A549 treated with DMSO at 1 μM for 4 hours (cell line): ENCODE data around the gene PFDN2. TPM values are rescaled to one million over a fixed set of nuclear protein-coding genes. Genes with fewer than 3 reads are reported as not detected.

Source experiments
- total RNA-seq: library from RNA; stranded (reverse); fragments of 200-300 nt; extraction: Qiagen RNA extraction; gene quantifications from 5 replicates; pipeline ENCODE4 v1.2.3, GENCODE V29; 2022; ENCODE audit warnings: low read depth

The PFDN2 gene, protein sequence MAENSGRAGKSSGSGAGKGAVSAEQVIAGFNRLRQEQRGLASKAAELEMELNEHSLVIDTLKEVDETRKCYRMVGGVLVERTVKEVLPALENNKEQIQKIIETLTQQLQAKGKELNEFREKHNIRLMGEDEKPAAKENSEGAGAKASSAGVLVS
- 113 to 124 TPM (median 120 TPM) in 5 replicates for total RNA-seq

DNA sequence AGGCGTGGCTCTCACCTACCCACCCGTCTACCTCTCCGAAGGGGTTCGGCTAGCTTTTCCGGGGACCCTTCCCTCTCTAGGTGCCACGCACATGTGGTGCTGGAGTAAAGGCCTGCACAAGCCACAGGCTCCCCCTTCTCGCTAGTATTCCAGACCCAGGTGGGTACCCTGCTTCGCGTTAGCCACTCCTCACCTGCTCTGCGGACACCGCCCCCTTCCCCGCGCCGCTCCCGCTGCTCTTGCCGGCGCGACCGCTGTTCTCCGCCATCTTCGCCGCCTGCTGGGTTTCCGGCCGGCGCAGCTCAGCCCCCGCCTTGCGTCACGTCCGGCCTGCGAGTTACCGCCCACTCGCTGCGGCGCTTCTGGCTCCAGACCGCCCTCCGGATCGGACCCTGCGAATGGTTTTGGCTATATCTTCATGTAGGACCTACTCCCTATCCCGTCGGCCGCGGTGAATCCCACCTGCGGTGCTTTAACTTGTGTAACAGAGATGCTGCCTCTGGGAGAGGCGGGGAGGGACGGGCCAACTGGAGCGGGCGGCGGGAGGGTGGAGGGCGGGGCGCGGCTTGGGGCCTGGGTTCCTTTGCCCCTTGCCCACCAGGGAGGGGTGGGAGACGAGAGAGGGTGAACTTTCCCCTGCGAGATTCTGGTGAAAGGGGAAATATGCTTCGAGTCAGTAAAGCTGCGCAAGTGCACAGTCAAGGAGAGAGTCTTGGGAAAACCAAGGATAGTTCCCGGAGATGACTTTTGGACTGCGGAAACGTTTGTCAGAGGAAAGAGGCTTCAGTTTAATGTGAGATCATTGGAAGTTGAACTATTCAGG lies at the start of gene PFDN2, which contains the start of gene NIT1:
TSS of gene PFDN2 (minus strand) at position 279 of the 823 bp plus-strand sequence. CDS start at position 268, 11 bp downstream.
TSS of gene NIT1 (plus strand) at position 347 of the 823 bp plus-strand sequence. CDS start at position 419, 72 bp downstream.

GRCh38 chr1:161165742-161166668 lies 48.2 kb upstream of the PFDN2 start, which contains the start of gene PPOX:
Gene PPOX, plus strand, starts transcription at chr1:161166426. Its CDS starts 422 bp downstream, at chr1:161166848.

GRCh38 chr1:161159087-161159912 lies 41.5 kb upstream of the PFDN2 start, which contains the start of gene USP21:
Gene USP21, plus strand, starts transcription at chr1:161159500. Its CDS starts 1,141 bp downstream, at chr1:161160641.

GRCh38 chr1:161153682-161154337 lies 36.0 kb upstream of the PFDN2 start, which contains the start of gene UFC1:
Gene UFC1, plus strand, starts transcription at chr1:161153978. Its CDS starts 20 bp downstream, at chr1:161153998.

GRCh38 chr1:161132410-161133219 lies 14.8 kb upstream of the PFDN2 start, which contains the start of gene DEDD:
Gene DEDD, minus strand, starts transcription at chr1:161132667. Its CDS starts 8,205 bp downstream, at chr1:161124462.

DNA sequence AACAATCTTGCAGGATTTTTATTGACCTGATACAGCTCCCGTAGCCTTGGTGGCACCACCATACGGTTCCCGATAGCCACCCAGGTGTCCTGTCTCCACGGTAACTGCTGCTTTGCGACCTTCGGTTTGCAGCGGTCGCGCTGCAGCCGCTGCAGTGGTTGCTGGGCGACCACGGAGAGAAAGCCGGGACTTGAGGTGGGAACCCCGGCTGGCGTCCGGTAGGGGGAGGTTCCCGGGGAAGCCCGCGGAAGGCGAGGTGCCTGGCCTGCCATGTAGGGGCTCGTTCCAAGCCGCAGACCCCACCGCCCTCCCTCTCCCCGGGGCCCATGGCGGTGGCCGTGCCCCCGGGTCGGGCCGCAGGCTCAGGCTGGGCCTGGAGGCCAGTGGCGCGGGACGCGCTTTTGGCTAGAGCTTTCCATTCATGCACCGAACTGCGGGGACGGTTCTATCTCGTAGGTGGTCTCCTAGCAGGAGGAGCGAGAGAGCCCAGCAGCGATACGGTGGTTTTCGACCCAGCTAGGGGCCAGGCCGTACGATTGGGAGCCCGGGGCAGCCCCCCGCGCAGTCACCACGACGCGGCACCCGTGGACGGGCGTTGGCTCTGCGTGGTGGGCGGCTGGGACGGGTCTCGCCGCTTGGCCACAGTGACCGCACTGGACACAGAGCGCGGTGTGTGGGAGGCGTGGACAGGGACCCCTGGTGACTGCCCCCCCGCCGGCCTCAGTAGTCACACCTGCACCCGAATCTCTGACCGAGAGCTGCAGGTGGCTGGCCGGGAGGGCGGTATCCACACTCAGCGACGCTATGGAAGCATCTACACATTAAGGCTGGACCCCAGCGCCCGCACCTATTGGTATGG lies 19.4 kb downstream of the PFDN2 start, which contains the start of gene KLHDC9:
TSS of gene KLHDC9 (plus strand) at position 152 of the 859 bp plus-strand sequence. CDS start at position 327, 175 bp downstream.

GRCh38 chr1:161089251-161089924 lies 28.4 kb downstream of the PFDN2 start, which contains the start of gene NECTIN4:
Gene NECTIN4, minus strand, starts transcription at chr1:161089558. Its CDS starts 262 bp downstream, at chr1:161089296.

GRCh38 chr1:161069731-161070270 lies 48.0 kb downstream of the PFDN2 start, which contains the start of gene ARHGAP30:
Gene ARHGAP30, minus strand, starts transcription at chr1:161069891. Its CDS starts 267 bp downstream, at chr1:161069624.

Other genes starting within 250 kb of the PFDN2 start
- gene ITLN1, start 232.9 kb downstream of the PFDN2 start, total RNA-seq = not detected in 5 replicates
- gene ITLN2, start 163.2 kb downstream of the PFDN2 start, total RNA-seq = 0.14 to 0.30 TPM (median 0.14 TPM) in 3 of 5 replicates, not detected in the others
- gene F11R, start 96.9 kb downstream of the PFDN2 start, total RNA-seq = 45.4 to 56.7 TPM (median 50.6 TPM) in 5 replicates
- 0.21 to 0.46 TPM (median 0.24 TPM) in 3 of 5 replicates, not detected in the others for gene TSTD1, start 79.1 kb downstream of the PFDN2 start, total RNA-seq
- 48.5 to 57.3 TPM (median 53.1 TPM) in 5 replicates for gene USF1, start 72.1 kb downstream of the PFDN2 start, total RNA-seq
- gene ARHGAP30, start 48.1 kb downstream of the PFDN2 start, total RNA-seq = 0.06 to 0.13 TPM (median 0.10 TPM) in 5 replicates
- gene NECTIN4, start 28.5 kb downstream of the PFDN2 start, total RNA-seq = 1.3 to 1.9 TPM (median 1.7 TPM) in 5 replicates
- 1.6 to 1.7 TPM (median 1.7 TPM) in 5 replicates for gene KLHDC9, start 19.7 kb downstream of the PFDN2 start, total RNA-seq
- gene NIT1, start 68 bp upstream of the PFDN2 start, total RNA-seq = 26.6 to 33.0 TPM (median 31.3 TPM) in 5 replicates
- gene DEDD, start 14.6 kb upstream of the PFDN2 start, total RNA-seq = 25.0 to 32.8 TPM (median 29.9 TPM) in 5 replicates
- gene UFC1, start 35.9 kb upstream of the PFDN2 start, total RNA-seq = 87.3 to 130 TPM (median 91.1 TPM) in 5 replicates
- gene USP21, start 41.5 kb upstream of the PFDN2 start, total RNA-seq = 15.4 to 27.5 TPM (median 23.2 TPM) in 5 replicates
- gene PPOX, start 48.4 kb upstream of the PFDN2 start, total RNA-seq = 11.6 to 17.2 TPM (median 15.2 TPM) in 5 replicates
- gene B4GALT3, start 59.5 kb upstream of the PFDN2 start, total RNA-seq = 26.9 to 33.2 TPM (median 29.5 TPM) in 5 replicates
- not detected in 5 replicates for gene ADAMTS4, start 81.0 kb upstream of the PFDN2 start, total RNA-seq
- gene NDUFS2, start 84.3 kb upstream of the PFDN2 start, total RNA-seq = 76.9 to 109 TPM (median 79.7 TPM) in 5 replicates
- gene FCER1G, start 97.3 kb upstream of the PFDN2 start, total RNA-seq = 0.33 TPM in 1 of 5 replicates, not detected in the others
- not detected in 5 replicates for gene APOA2, start 105.6 kb upstream of the PFDN2 start, total RNA-seq
- gene TOMM40L, start 108.0 kb upstream of the PFDN2 start, total RNA-seq = 10.1 to 11.5 TPM (median 11.0 TPM) in 5 replicates
- gene NR1I3, start 120.2 kb upstream of the PFDN2 start, total RNA-seq = 0.21 TPM in 1 of 5 replicates, not detected in the others
- 0.06 to 0.10 TPM (median 0.08 TPM) in 3 of 5 replicates, not detected in the others for gene PCP4L1, start 140.7 kb upstream of the PFDN2 start, total RNA-seq
- gene MPZ, start 191.9 kb upstream of the PFDN2 start, total RNA-seq = 0.20 to 0.36 TPM (median 0.26 TPM) in 4 of 5 replicates, not detected in the other
- gene SDHC, start 196.3 kb upstream of the PFDN2 start, total RNA-seq = 238 to 268 TPM (median 252 TPM) in 5 replicates
- 0.17 TPM in 1 of 5 replicates, not detected in the others for gene CFAP126, start 249.8 kb upstream of the PFDN2 start, total RNA-seq